A549 (cell line): ENCODE data around the gene RHOC. TPM values are rescaled to one million over a fixed set of nuclear protein-coding genes. Genes with fewer than 3 reads are reported as not detected.

Experiments
- ATAC-seq, 2 experiments: fragments of 200-7000 bp in 1 of 2; fragments of >200 bp in 1 of 2; cut with Nextera tagmentation in 1 of 2; cut with Tn5 transposase in 1 of 2; 3 replicates each; pipeline versions ENCODE4 v1.8.0 to v1.9.1; 2018 to 2020; ENCODE audit warnings: mild to moderate bottlenecking in 1 of 2, moderate library complexity in 1 of 2
- CTCF ChIA-PET: fragments of 300-600 bp; sonication (Branson Sonifier 250); formaldehyde crosslinking; extraction: SDS; loops from one replicate; lab custom pipeline; 2021; ENCODE audit warnings: antibody characterized with exemption, inconsistent platforms; lab: Yijun Ruan, JAX
- POLR2A ChIA-PET: fragments of 350-600 bp; formaldehyde crosslinking; extraction: SDS; loops from one replicate; lab custom pipeline; 2021; ENCODE audit warnings: antibody characterized with exemption, inconsistent platforms; lab: Yijun Ruan, JAX
- DNase-seq, 2 experiments: peaks; one replicate each; pipeline versions ENCODE4 v3.0.0 to v3.0.0-alpha.2; 2011 to 2016; ENCODE audit warnings: low read depth in 1 of 2, low spot score in 1 of 2
- FAIRE-seq: peaks from 2 replicates; lab custom pipeline; 2011; peaks lifted over from hg19 to GRCh38; lab: Jason Lieb, UNC
- H3K27ac ChIP-seq, 2 experiments: fragments of >200 bp; sonication (Bioruptor Twin); formaldehyde crosslinking; 3 replicates each; pipeline ENCODE4 v1.5.1; 2016 to 2017
- H3K4me1 ChIP-seq: fragments of >200 bp; sonication (Bioruptor Twin); formaldehyde crosslinking; 3 replicates; pipeline ENCODE4 v1.6.1; 2016
- H3K4me2 ChIP-seq: fragments of >200 bp; sonication (Bioruptor Twin); formaldehyde crosslinking; 3 replicates; pipeline ENCODE4 v1.6.1; 2016
- H3K4me3 ChIP-seq: fragments of >200 bp; sonication (Bioruptor Twin); formaldehyde crosslinking; 3 replicates; pipeline ENCODE4 v1.5.1; 2016
- H3K9me3 ChIP-seq: fragments of >200 bp; sonication (Bioruptor Twin); formaldehyde crosslinking; 3 replicates; pipeline ENCODE4 v1.6.1; 2016
- BHLHE40 ChIP-seq: IDR thresholded peaks from 2 replicates; pipeline ENCODE4 v1.6.1; 2012; ENCODE audit warnings: low read depth, low read length, inconsistent platforms
- CHD4 ChIP-seq: fragments of 200-600 bp; sonication (generic); IDR thresholded peaks from 2 replicates; pipeline ENCODE4 v1.6.1; 2016; ENCODE audit warnings: antibody characterized with exemption, mild to moderate bottlenecking, borderline replicate concordance
- EHMT2 ChIP-seq: fragments of 200-600 bp; sonication (generic); IDR thresholded peaks from 2 replicates; pipeline ENCODE4 v1.6.1; 2016; ENCODE audit warnings: antibody characterized with exemption, low read depth, mild to moderate bottlenecking, moderate library complexity
- EP300 ChIP-seq, 2 experiments: fragments of >200 bp; sonication (Bioruptor Twin); formaldehyde crosslinking; IDR thresholded peaks; 2 replicates in 1 of 2; 3 replicates in 1 of 2; pipeline ENCODE4 v1.6.1; 2016 to 2017
- FOSB ChIP-seq: fragments of 250-450 bp; sonication (Bioruptor Pico); IDR thresholded peaks from 2 replicates; pipeline ENCODE4 v1.5.0; 2020; ENCODE audit warnings: mild to moderate bottlenecking, moderate library complexity
- FOSL2 ChIP-seq, 2 experiments: fragments of 450-650 bp in 1 of 2; fragments of >200 bp in 1 of 2; sonication (Bioruptor Twin) in 1 of 2; formaldehyde crosslinking; IDR thresholded peaks; 2 replicates each; pipeline versions ENCODE4 v1.5.0 to v1.6.1; 2016 to 2020; ENCODE audit warnings: mild to moderate bottlenecking in 1 of 2, moderate library complexity in 1 of 2
- HDAC2 ChIP-seq: fragments of 200-600 bp; sonication (generic); IDR thresholded peaks from 2 replicates; pipeline ENCODE4 v1.6.1; 2016
- HOXA7 ChIP-seq: fragments of 250-450 bp; sonication (Bioruptor Pico); IDR thresholded peaks from 2 replicates; pipeline ENCODE4 v1.5.0; 2020; ENCODE audit warnings: mild to moderate bottlenecking, moderate library complexity
- HOXB13 ChIP-seq: fragments of 250-450 bp; sonication (Bioruptor Pico); IDR thresholded peaks from 2 replicates; pipeline ENCODE4 v1.5.0; 2020; ENCODE audit warnings: low read depth, mild to moderate bottlenecking, moderate library complexity
- HOXB5 ChIP-seq: fragments of 250-450 bp; sonication (Bioruptor Pico); IDR thresholded peaks from 2 replicates; pipeline ENCODE4 v1.5.0; 2020; ENCODE audit warnings: mild to moderate bottlenecking, moderate library complexity
- JUNB ChIP-seq: fragments of >200 bp; sonication (Bioruptor Twin); formaldehyde crosslinking; IDR thresholded peaks from 2 replicates; pipeline ENCODE4 v1.6.1; 2016
- KDM1A ChIP-seq: fragments of 200-600 bp; sonication (generic); IDR thresholded peaks from 2 replicates; pipeline ENCODE4 v1.6.1; 2016; ENCODE audit warnings: low read depth, mild to moderate bottlenecking
- NFE2L2 ChIP-seq: fragments of 150-350 bp; conservative IDR thresholded peaks from 2 replicates; pipeline ENCODE4 v1.6.1; 2014; ENCODE audit warnings: low read length
- NPAS2 ChIP-seq: fragments of 250-450 bp; sonication (Bioruptor Pico); IDR thresholded peaks from 2 replicates; pipeline ENCODE4 v1.8.0; 2022; ENCODE audit warnings: mild to moderate bottlenecking, moderate library complexity, borderline replicate concordance
- NR3C1 ChIP-seq: fragments of >200 bp; sonication (Bioruptor Twin); formaldehyde crosslinking; IDR thresholded peaks from 3 replicates; pipeline ENCODE4 v1.6.1; 2017
- PHF8 ChIP-seq: fragments of 200-600 bp; sonication (generic); IDR thresholded peaks from 2 replicates; pipeline ENCODE4 v1.6.1; 2016; ENCODE audit warnings: low read depth, mild to moderate bottlenecking, antibody characterized with exemption, moderate library complexity, borderline replicate concordance
- RARB ChIP-seq: fragments of 250-450 bp; sonication (Bioruptor Pico); IDR thresholded peaks from 2 replicates; pipeline ENCODE4 v1.8.0; 2021; ENCODE audit warnings: mild to moderate bottlenecking, moderate library complexity
- RCOR1 ChIP-seq: fragments of 150-350 bp; IDR thresholded peaks from 2 replicates; pipeline ENCODE4 v1.6.1; 2014; ENCODE audit warnings: antibody characterized with exemption, low read length, low read depth
- TP53 ChIP-seq: fragments of 250-450 bp; sonication (Bioruptor Pico); IDR thresholded peaks from 2 replicates; pipeline ENCODE4 v1.5.0; 2021; ENCODE audit warnings: mild to moderate bottlenecking, moderate library complexity
- ZC3H11A ChIP-seq: fragments of 450-650 bp; IDR thresholded peaks from 2 replicates; pipeline ENCODE4 v1.6.1; 2014; ENCODE audit warnings: antibody characterized with exemption, mild to moderate bottlenecking
- ZSCAN20 ChIP-seq: fragments of 250-450 bp; sonication (Bioruptor Pico); IDR thresholded peaks from 2 replicates; pipeline ENCODE4 v1.8.0; 2022; ENCODE audit warnings: mild to moderate bottlenecking, moderate library complexity
- WGBS: methylation state at CpG from one replicate; pipeline ENCODE4 v1.1.6; 2017; ENCODE audit errors: missing lambda C conversion rate; 5-methylcytosine and 5-hydroxymethylcytosine counted together
- polyA plus RNA-seq, 4 experiments: library from polyadenylated mRNA; depleted of rRNA in 3 of 4; stranded (reverse); fragments of >200 nt; fragmentation: RNase III in 1 of 4; extraction: RNeasy Plus Mini Kit Qiagen cat#74134 plus additional on column Dnase treatment in 1 of 4; gene quantifications; 2 replicates in 3 of 4; 3 replicates in 1 of 4; pipeline ENCODE4 v1.2.3, GENCODE V29; 2011 to 2017
- TF ChIP-seq, protein P1 (sequence below): fragments of >200 bp; sonication (Bioruptor Twin); formaldehyde crosslinking; IDR thresholded peaks from 3 replicates; pipeline ENCODE4 v1.6.1; 2016
- TF ChIP-seq, protein P2 (sequence below): IDR thresholded peaks from 2 replicates; pipeline ENCODE4 v1.6.1; 2012; ENCODE audit warnings: low read depth, borderline replicate concordance
- TF ChIP-seq, protein P3 (sequence below): fragments of 150-350 bp; IDR thresholded peaks from 2 replicates; pipeline ENCODE4 v1.6.1; 2014; ENCODE audit warnings: low read depth, mild to moderate bottlenecking, low read length
- TF ChIP-seq, protein P4 (sequence below): fragments of 200-600 bp; sonication (generic); IDR thresholded peaks from 2 replicates; pipeline ENCODE4 v1.6.1; 2016; ENCODE audit warnings: antibody characterized with exemption, mild to moderate bottlenecking, moderate library complexity

Gene RHOC
- polyA plus RNA-seq, 2 of the 4 experiments (the other 2 are of a cell fraction): 255 to 296 TPM

DNA sequence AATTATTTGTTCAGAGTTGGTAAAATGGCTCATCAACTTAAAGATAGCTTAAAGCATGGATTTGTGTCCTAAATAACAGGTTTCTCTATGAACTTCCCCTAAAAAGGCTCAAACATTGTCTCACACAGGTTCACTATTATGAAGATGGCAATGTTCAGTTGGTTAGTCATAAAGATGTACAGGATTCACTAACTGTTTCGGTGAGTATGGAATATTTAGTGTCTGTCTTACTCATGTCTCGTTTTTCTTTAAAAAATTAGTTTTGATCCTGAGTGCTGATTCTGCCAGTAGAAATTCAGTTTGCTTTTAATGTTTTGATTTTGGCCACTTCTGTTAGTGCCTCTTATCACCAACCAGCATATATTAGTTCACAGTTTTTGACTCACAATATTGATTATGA, 40.0 kb downstream of the RHOC start:
- 95% methylated on average over 2 of the region's 2 CpGs for WGBS

DNA sequence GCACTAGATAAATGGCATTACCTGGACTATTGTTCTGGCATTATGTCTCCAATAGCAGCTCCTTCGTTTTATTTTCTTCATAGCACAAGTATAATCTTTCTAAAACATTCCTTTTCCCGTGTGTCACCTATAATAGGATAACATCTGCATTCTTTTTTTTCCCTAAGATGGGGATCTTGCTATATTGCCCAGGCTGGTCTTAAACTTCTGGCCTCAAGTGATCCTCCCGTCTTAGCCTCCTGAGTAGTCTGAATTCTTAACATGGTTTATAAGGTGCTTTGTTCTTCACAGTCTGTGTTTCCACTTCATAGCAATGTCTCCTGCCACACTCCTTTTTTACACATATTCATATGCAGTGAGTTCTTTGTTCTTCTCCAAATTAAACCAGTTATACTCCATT, 41.1 kb downstream of the RHOC start:
- FAIRE-seq: no peak
- CTCF ChIA-PET: no interaction called here
- no peak overlapping the region for H3K4me2 ChIP-seq
- 90% methylated on average over 3 of the region's 3 CpGs for WGBS
- ATAC-seq: no peak
- no peak for DNase-seq
- no peaks in the 10 kb centered on the region for H3K4me1 ChIP-seq
- POLR2A ChIA-PET: no interaction called here
- H3K27ac ChIP-seq: no peak overlapping the region
- TF ChIP-seq NPAS2 (CRISPR knock-in tag) (no peak), HOXB13 (CRISPR knock-in tag) (no peak), RCOR1 (no peak), ZSCAN20 (CRISPR knock-in tag) (no peak), HOXA7 (CRISPR knock-in tag) (no peak), HDAC2 (no peak), BHLHE40 (no peak), FOSL2 (IDR thresholded peaks at IDR 0.05) (no peak), FOSL2 (CRISPR knock-in tag; IDR thresholded peaks at IDR 0.05) (no peak), CHD4 (no peak), FOSB (CRISPR knock-in tag) (no peak), PHF8 (no peak), EP300 (IDR thresholded peaks at IDR 0.05) (no peak), HOXB5 (CRISPR knock-in tag) (no peak), NR3C1 (no peak)
- TF ChIP-seq, protein P1, sequence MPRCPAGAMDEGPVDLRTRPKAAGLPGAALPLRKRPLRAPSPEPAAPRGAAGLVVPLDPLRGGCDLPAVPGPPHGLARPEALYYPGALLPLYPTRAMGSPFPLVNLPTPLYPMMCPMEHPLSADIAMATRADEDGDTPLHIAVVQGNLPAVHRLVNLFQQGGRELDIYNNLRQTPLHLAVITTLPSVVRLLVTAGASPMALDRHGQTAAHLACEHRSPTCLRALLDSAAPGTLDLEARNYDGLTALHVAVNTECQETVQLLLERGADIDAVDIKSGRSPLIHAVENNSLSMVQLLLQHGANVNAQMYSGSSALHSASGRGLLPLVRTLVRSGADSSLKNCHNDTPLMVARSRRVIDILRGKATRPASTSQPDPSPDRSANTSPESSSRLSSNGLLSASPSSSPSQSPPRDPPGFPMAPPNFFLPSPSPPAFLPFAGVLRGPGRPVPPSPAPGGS: no peak
- TF ChIP-seq, protein P2, sequence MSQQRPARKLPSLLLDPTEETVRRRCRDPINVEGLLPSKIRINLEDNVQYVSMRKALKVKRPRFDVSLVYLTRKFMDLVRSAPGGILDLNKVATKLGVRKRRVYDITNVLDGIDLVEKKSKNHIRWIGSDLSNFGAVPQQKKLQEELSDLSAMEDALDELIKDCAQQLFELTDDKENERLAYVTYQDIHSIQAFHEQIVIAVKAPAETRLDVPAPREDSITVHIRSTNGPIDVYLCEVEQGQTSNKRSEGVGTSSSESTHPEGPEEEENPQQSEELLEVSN: no peak
- TF ChIP-seq, protein P3, sequence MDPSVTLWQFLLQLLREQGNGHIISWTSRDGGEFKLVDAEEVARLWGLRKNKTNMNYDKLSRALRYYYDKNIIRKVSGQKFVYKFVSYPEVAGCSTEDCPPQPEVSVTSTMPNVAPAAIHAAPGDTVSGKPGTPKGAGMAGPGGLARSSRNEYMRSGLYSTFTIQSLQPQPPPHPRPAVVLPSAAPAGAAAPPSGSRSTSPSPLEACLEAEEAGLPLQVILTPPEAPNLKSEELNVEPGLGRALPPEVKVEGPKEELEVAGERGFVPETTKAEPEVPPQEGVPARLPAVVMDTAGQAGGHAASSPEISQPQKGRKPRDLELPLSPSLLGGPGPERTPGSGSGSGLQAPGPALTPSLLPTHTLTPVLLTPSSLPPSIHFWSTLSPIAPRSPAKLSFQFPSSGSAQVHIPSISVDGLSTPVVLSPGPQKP: no peak
- no peak overlapping the region for H3K4me3 ChIP-seq
- no peaks in the 10 kb centered on the region for H3K9me3 ChIP-seq

More for the DNA sequence above, 40.0 kb downstream of the RHOC start:
- CTCF ChIA-PET: no interaction called here
- Histone ChIP-seq H3K27ac (no peak overlapping the region), H3K4me2 (no peak overlapping the region), H3K9me3 (no peaks in the 10 kb centered on the region), H3K4me3 (no peak overlapping the region), H3K4me1 (no peaks in the 10 kb centered on the region)
- TF ChIP-seq JUNB: no peak
- no peak for TF ChIP-seq EHMT2
- TF ChIP-seq NFE2L2: no peak
- no peak for TF ChIP-seq KDM1A
- TF ChIP-seq, protein P4, sequence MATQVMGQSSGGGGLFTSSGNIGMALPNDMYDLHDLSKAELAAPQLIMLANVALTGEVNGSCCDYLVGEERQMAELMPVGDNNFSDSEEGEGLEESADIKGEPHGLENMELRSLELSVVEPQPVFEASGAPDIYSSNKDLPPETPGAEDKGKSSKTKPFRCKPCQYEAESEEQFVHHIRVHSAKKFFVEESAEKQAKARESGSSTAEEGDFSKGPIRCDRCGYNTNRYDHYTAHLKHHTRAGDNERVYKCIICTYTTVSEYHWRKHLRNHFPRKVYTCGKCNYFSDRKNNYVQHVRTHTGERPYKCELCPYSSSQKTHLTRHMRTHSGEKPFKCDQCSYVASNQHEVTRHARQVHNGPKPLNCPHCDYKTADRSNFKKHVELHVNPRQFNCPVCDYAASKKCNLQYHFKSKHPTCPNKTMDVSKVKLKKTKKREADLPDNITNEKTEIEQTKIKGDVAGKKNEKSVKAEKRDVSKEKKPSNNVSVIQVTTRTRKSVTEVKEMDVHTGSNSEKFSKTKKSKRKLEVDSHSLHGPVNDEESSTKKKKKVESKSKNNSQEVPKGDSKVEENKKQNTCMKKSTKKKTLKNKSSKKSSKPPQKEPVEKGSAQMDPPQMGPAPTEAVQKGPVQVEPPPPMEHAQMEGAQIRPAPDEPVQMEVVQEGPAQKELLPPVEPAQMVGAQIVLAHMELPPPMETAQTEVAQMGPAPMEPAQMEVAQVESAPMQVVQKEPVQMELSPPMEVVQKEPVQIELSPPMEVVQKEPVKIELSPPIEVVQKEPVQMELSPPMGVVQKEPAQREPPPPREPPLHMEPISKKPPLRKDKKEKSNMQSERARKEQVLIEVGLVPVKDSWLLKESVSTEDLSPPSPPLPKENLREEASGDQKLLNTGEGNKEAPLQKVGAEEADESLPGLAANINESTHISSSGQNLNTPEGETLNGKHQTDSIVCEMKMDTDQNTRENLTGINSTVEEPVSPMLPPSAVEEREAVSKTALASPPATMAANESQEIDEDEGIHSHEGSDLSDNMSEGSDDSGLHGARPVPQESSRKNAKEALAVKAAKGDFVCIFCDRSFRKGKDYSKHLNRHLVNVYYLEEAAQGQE: no peak
- TF ChIP-seq RARB (CRISPR knock-in tag): no peak
- TF ChIP-seq HDAC2: no peak
- no peak for TF ChIP-seq ZC3H11A
- TF ChIP-seq TP53 (CRISPR knock-in tag): no peak
- TF ChIP-seq RCOR1: no peak
- ATAC-seq: no peak
- FAIRE-seq: no peak
- no peak for DNase-seq
- POLR2A ChIA-PET: no interaction called here
